Right cardiac atrium (tissue), 5 donors: ENCODE measurements around the gene ARIH1. TPM values are rescaled to one million over a fixed set of nuclear protein-coding genes. Genes with fewer than 3 reads are reported as not detected.
A peak's percentile ranks its signal among the peaks of the same experiment; 100 is the strongest.

Experiments
- ATAC-seq, 2 donors: fragments of 200-7000 bp; cut with Tn5 transposase; one replicate each; pipeline versions ENCODE4 v1.8.0 to v1.9.1; 2020; ENCODE audit warnings: moderate library complexity in 2 of 2, mild to moderate bottlenecking in 1 of 2
- DNase-seq, 3 donors: peaks; one replicate each; pipeline ENCODE4 v3.0.0-alpha.2; 2020
- H3K27ac ChIP-seq: one replicate; pipeline ENCODE4 v1.5.1; 2013; ENCODE audit warnings: mild to moderate bottlenecking, low read length, control low read depth, moderate library complexity
- H3K27me3 ChIP-seq: one replicate; pipeline ENCODE4 v1.6.1; 2013; ENCODE audit not compliant: control insufficient read depth, insufficient read depth
- H3K4me1 ChIP-seq: one replicate; pipeline ENCODE4 v1.6.1; 2013; ENCODE audit warnings: low read length; ENCODE audit not compliant: control insufficient read depth, insufficient read depth
- H3K4me3 ChIP-seq: one replicate; pipeline ENCODE4 v1.5.1; 2013; ENCODE audit warnings: low read length, control low read depth
- H3K9me3 ChIP-seq: one replicate; pipeline ENCODE4 v1.6.1; 2013; ENCODE audit warnings: low read length; ENCODE audit not compliant: control insufficient read depth
- WGBS: extraction: QIAGEN DNeasy Blood & Tissue Kit; methylation state at CpG from one replicate; pipeline ENCODE4 v1.1.7; 2013; 5-methylcytosine and 5-hydroxymethylcytosine counted together
- intact Hi-C, 4 donors: fragments of 100-400 bp; cut with DNase I; formaldehyde crosslinking; loops; one replicate each; pipeline versions ENCODE4 v1.11.0 to v1.14.0; 2022 to 2023
- polyA plus RNA-seq: library from polyadenylated mRNA; stranded (reverse); fragments of 200-250 nt; gene quantifications from one replicate; pipeline ENCODE4 v1.2.3, GENCODE V29; 2013
- total RNA-seq, 4 donors: library from RNA; stranded (reverse); fragmentation: NEBNext Ultra II Directional; extraction: Animal tissue kit (Norgen Biotek cat#: 25700); gene quantifications; one replicate each; pipeline ENCODE4 v1.2.1, GENCODE V29; 2021
- donor health status: healthy with polysubstance abuse.
- donor health status: DM: no; HTN: yes; CAD: no.
- donor health status: DM: no; HTN: no; CAD: no.
- donor health status: DM: no; HTN: yes; CAD: no; lungs with severe emphysema.
- donor health status: DM: yes; HTN: yes; CAD: no.

Gene ARIH1
- total and polyA plus RNA-seq, 5 donors: 30.5 to 159 (median 152) TPM

GRCh38 chr15:72579814-72580213 is 105.7 kb downstream of the ARIH1 start:
- Histone ChIP-seq H3K27ac (no peak overlapping the region), H3K27me3 (no peaks in the 10 kb centered on the region), H3K4me1 (peaks cover 3% of the 10 kb centered on the region), H3K9me3 (no peaks in the 10 kb centered on the region), H3K4me3 (no peak overlapping the region)
- WGBS: 97% methylated on average over 3 of the region's 3 CpGs
- ATAC-seq (no peak), DNase-seq (no peak)
- intact Hi-C loops: no loop called here

DNA sequence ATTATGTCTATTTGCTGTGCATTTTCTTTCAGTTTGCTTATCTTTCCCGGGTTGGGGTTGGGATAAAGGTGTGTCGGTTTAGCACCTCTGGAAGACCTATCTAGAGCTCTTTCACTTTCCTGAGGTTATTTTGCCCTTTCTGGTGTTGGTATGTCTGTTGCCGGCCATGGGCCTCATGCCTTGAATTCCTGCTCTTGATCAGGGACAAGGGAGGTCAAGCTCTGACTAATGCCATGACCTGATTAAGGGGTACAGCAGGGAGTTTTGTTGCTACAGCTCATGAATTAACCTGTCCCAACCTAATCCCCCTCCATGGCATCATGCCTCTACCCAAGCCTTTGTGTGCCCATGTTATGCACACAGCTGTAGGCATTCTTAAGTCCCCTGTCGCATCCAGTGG is 109.9 kb downstream of the ARIH1 start:
- H3K27me3 ChIP-seq: no peaks in the 10 kb centered on the region
- ATAC-seq (peak in 1 of 2 donors; percentile 43), DNase-seq (no peak)
- peak overlapping the region; percentile 45 for H3K27ac ChIP-seq
- H3K4me1 ChIP-seq: peaks cover 3% of the 10 kb centered on the region
- 70% methylated on average over 4 of the region's 4 CpGs for WGBS
- no peaks in the 10 kb centered on the region for H3K9me3 ChIP-seq
- H3K4me3 ChIP-seq: no peak overlapping the region
- intact Hi-C loops: no loop called here

GRCh38 chr15:72585025-72585424 is 110.9 kb downstream of the ARIH1 start:
- intact Hi-C loops: no loop called here
- ATAC-seq: no peak
- DNase-seq: no peak
- H3K27me3 ChIP-seq: no peaks in the 10 kb centered on the region
- H3K9me3 ChIP-seq: no peaks in the 10 kb centered on the region
- no peak overlapping the region for H3K27ac ChIP-seq
- H3K4me3 ChIP-seq: no peak overlapping the region
- peaks cover 3% of the 10 kb centered on the region for H3K4me1 ChIP-seq
- WGBS: 94% methylated on average over 2 of the region's 2 CpGs

DNA sequence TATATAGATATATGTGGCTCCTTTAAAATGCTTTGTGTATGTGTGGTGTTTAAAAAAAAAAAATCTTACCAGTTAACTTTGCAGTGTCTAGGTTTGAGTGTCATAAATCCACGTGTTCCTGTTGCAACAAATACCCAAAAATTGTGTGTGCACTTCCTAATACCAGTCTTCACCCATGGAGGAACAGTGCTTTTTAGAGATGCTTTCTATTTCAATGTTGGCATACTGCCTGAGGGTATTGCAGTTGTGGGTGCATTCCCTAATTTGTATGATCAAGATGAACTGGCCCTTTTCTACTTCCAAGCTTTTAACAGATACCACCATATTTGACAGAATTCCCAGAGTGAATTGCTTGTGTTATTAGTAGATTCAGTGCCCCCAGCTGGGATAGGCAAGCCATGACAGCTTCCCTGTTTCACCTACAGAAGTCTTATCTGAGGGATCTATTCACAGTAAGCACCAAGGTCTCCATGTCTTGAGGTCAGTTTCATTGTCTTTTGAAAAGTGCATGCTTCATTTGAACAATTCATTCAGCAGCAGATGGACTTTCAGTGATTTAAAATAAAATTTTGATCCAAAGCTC is 111.4 kb downstream of the ARIH1 start:
- Histone ChIP-seq H3K4me3 (no peak overlapping the region), H3K4me1 (peaks cover 3% of the 10 kb centered on the region), H3K27me3 (no peaks in the 10 kb centered on the region), H3K9me3 (no peaks in the 10 kb centered on the region), H3K27ac (no peak overlapping the region)
- 85% methylated on average over 1 of the region's 1 CpG for WGBS
- ATAC-seq (no peak), DNase-seq (no peak)
- intact Hi-C loops: no loop called here

- Histone ChIP-seq H3K4me1 (peaks cover 3% of the 10 kb centered on the region), H3K9me3 (no peaks in the 10 kb centered on the region), H3K27ac (no peak overlapping the region), H3K27me3 (no peaks in the 10 kb centered on the region), H3K4me3 (no peak overlapping the region)
- 95% methylated on average over 3 of the region's 3 CpGs for WGBS
- no peak for ATAC-seq
- intact Hi-C loops: no loop called here
- DNase-seq: no peak
These were observed 114.0 kb downstream of the ARIH1 start for GRCh38 chr15:72588096-72588495.

GRCh38 chr15:72590427-72590826 is 116.3 kb downstream of the ARIH1 start:
- H3K27ac ChIP-seq: no peak overlapping the region
- 94% methylated on average over 1 of the region's 1 CpG for WGBS
- no peak for ATAC-seq
- intact Hi-C loops: no loop called here
- H3K4me1 ChIP-seq: no peaks in the 10 kb centered on the region
- no peaks in the 10 kb centered on the region for H3K27me3 ChIP-seq
- no peak for DNase-seq
- no peaks in the 10 kb centered on the region for H3K9me3 ChIP-seq
- no peak overlapping the region for H3K4me3 ChIP-seq

GRCh38 chr15:72591361-72591760 is 117.2 kb downstream of the ARIH1 start:
- DNase-seq (no peak), ATAC-seq (no peak)
- no peaks in the 10 kb centered on the region for H3K4me1 ChIP-seq

GRCh38 chr15:72592097-72592496 is 118.0 kb downstream of the ARIH1 start:
- intact Hi-C loops: no loop called here
- Histone ChIP-seq H3K27me3 (no peaks in the 10 kb centered on the region), H3K4me1 (no peaks in the 10 kb centered on the region), H3K4me3 (no peak overlapping the region), H3K9me3 (no peaks in the 10 kb centered on the region), H3K27ac (no peak overlapping the region)
- ATAC-seq (no peak), DNase-seq (no peak)
- WGBS: 81% methylated on average over 2 of the region's 2 CpGs

More at GRCh38 chr15:72591361-72591760, 117.2 kb downstream of the ARIH1 start:
- WGBS: 33% methylated on average over 1 of the region's 1 CpG
- Histone ChIP-seq H3K9me3 (no peaks in the 10 kb centered on the region), H3K27me3 (no peaks in the 10 kb centered on the region), H3K27ac (no peak overlapping the region), H3K4me3 (no peak overlapping the region)
- intact Hi-C loops: no loop called here

DNA sequence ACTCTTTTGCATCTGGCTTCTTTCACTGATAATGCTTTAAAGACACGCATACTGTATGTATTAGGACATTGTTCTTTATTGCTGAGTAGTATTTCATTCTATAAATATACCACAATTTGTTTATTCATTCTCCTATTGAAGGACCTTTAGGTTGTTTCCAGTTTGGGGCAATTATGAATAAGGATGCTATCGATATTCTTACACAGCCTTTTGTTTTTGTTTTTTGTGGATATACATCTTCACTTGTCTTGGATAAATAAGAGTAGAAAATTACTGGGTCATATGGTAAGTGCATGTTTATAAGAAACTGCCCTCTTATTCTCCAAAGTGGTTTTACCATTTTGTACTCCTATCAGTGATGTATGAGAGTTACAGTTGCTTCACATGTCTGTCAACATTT is 118.5 kb downstream of the ARIH1 start:
- no peaks in the 10 kb centered on the region for H3K9me3 ChIP-seq

GRCh38 chr15:72593838-72594237 is 119.7 kb downstream of the ARIH1 start:
- intact Hi-C loops: no loop called here
- H3K27ac ChIP-seq: no peak overlapping the region
- 94% methylated on average over 4 of the region's 4 CpGs for WGBS
- DNase-seq (no peak), ATAC-seq (no peak)
- H3K4me3 ChIP-seq: no peak overlapping the region
- H3K9me3 ChIP-seq: no peaks in the 10 kb centered on the region
- H3K27me3 ChIP-seq: no peaks in the 10 kb centered on the region
- no peaks in the 10 kb centered on the region for H3K4me1 ChIP-seq

More for the DNA sequence above, 118.5 kb downstream of the ARIH1 start:
- no peak overlapping the region for H3K4me3 ChIP-seq
- intact Hi-C loops: no loop called here
- 88% methylated on average over 2 of the region's 2 CpGs for WGBS
- H3K27ac ChIP-seq: no peak overlapping the region
- no peaks in the 10 kb centered on the region for H3K27me3 ChIP-seq
- H3K4me1 ChIP-seq: no peaks in the 10 kb centered on the region
- no peak for DNase-seq
- ATAC-seq: no peak

DNA sequence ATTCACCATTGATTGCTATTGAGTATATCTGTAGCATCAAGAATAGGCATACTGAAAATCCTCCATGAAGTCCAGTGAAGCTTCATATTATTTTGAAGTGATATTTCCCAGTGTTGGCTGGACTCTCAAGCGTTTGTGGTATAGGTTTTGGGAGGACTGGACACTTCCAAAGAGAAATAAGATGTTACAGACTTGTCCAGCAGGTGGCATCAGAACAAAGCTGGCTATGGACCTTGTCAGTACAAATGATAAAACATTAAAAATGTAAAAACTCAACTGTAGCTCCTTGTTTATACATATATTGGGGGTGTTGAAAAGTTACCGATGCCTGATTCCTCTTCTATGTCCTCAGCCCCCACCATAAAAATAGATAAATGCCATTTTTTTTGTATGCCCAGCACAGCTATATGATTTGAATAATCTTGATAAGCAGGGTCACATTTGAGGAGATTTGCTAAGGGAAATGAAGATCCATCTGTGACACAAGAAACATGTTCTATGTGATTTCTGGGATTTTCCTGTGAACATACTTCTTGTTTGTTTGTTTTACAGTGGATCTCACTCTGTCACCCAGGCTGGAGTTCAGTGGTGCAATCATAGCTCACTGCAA is 125.8 kb downstream of the ARIH1 start:
- Histone ChIP-seq H3K27me3 (no peaks in the 10 kb centered on the region), H3K4me3 (no peak overlapping the region), H3K9me3 (no peaks in the 10 kb centered on the region), H3K27ac (no peak overlapping the region), H3K4me1 (no peaks in the 10 kb centered on the region)
- WGBS: 17% methylated on average over 2 of the region's 2 CpGs
- no peak for DNase-seq
- no peak for ATAC-seq
- intact Hi-C loops: loop anchor here in 2 of 4 donors (10.0 kb wide), 1 partner anchor 75 kb away; no protein-coding TSS in a partner anchor
